Activated CD4-positive, alpha-beta T cell treated with anti-CD3 and anti-CD28 coated beads, Interleukin-10, Interleukin-2, amounts not matched to agents 100 ng/mL and 50 ng/mL, durations not matched to agents 16 hours and 8 hours (primary cell): ENCODE data around the gene STAT3.
"Not testable (repeated sequence)": the region's sequence is repeated elsewhere in the genome, so short reads cannot be mapped to it uniquely, and the experiment has no call there.

ENCODE experiments used
- DNase-seq: peaks from one replicate; pipeline ENCODE4 v3.0.0-alpha.2; 2020

Gene STAT3

DNA sequence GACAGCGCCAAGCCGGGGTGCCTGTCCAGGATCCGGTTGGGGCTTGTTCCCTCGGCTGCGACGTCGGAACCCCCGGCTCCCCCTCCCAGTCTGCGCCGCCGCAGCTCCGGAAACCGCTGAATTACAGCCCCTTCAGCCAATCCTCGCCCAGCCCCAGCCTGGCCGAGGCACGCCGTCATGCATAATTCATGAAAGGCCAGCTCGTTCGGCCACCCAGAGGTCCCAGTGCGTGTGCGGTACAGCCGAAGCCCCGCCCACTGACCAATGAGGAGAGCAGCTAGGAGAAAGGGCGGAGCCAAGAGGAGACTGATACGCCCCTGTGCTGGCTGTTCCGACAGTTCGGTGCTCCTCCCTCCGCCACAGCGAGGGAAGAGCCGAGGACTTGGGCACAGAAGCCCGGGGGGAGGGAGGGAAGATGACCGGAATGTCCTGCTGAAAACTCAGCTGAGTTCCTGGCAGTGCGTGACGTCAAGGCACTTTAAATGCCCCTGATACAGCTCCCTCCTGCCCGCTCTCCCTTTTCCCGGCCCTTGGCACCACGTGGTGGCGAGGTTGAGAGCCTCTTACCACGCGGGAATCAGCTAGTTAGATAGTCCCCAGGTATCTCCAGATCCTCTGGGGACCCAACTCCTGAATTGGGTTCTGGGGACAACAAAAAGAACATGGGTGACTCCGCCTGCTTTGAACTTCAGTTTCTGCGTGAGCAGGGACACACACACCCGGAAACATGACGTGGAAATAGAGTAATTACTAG lies at the start of gene STAT3:
Gene STAT3 (minus strand): TSS at position 62 of the 754 bp plus-strand sequence. CDS start 39,926 bp downstream, outside the sequence.
- DNase-seq: peak; percentile 100

- no peak for DNase-seq
These were observed 48.1 kb upstream of the STAT3 start for GRCh38 chr17:42436391-42436790.

DNA sequence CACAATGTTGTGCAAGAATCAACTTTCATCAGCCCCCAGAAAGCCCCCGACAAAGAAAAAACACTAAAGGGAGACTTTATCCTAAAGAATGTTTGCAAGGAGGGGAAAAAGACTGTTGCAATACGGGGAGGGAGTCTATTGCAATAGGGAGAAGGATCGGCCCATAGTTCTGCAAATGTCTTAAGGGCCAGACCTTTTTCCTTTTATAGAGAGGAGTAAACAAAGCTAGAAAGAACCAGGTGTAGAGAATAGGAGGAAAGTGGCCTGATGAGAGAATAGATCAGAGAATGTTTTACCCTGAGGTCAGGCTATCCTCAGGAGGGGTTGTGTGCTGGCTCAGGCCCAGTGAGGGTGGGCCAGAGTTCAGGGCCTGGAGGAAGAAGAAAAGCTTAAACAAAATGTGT lies 43.5 kb upstream of the STAT3 start:
- DNase-seq: no peak

DNA sequence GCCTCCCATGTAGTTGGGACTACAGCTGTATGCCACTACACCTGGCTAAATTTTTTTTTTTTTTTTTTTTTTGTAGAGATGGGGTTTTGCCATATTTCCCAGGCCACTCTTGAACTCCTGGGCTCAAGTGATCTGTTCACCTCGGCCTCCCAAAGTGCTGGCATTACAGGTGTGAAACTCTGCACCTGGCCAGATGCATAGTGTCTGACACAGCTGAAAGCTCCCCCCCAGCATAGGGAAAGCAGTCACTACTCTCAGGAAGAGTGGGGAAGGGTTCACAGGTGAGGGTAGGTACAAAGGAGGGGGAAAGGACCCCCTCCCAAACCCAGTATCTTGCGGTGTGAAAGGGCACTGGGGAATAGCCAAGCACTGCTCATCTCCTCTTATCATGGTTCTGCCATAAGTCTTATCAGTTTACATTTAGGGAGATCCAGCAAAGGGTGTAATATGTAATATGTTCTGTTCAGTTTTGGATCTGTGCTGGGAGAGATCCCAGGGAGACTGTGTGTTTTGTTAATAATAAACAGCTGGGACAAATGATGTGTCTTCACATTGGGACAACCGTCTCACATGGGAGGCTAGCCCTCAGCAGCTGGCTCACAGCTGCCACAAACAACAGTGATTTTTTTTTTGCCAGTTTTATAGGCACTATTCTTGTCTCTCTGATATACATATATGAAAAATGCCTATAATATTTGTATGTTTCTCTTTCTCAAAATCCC lies 41.6 kb upstream of the STAT3 start:
- no peak for DNase-seq

- DNase-seq: peak; percentile 53
These were observed 40.1 kb upstream of the STAT3 start for GRCh38 chr17:42428141-42428944.

GRCh38 chr17:42424991-42425610 lies 36.9 kb upstream of the STAT3 start:
- DNase-seq: no peak

DNA sequence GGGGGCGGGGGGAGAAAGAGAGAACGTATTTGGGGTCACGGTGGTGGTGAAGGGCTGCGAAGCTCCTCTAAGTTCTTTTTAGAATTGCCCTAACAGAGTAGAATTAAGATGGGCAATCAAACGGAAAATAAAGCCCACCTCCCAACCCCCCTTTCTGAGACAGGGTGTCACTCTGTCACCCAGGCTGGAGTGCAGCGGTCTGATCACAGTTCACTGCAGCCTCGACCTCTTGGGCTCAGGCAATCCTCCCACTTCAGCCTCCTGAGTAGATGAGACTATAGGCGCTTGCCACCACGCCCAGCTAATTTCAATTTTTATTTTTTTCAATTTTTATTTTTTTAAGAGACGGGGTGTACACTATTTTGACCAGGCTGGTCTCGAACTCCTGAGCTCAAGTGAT lies 35.5 kb upstream of the STAT3 start:
- no peak for DNase-seq

DNA sequence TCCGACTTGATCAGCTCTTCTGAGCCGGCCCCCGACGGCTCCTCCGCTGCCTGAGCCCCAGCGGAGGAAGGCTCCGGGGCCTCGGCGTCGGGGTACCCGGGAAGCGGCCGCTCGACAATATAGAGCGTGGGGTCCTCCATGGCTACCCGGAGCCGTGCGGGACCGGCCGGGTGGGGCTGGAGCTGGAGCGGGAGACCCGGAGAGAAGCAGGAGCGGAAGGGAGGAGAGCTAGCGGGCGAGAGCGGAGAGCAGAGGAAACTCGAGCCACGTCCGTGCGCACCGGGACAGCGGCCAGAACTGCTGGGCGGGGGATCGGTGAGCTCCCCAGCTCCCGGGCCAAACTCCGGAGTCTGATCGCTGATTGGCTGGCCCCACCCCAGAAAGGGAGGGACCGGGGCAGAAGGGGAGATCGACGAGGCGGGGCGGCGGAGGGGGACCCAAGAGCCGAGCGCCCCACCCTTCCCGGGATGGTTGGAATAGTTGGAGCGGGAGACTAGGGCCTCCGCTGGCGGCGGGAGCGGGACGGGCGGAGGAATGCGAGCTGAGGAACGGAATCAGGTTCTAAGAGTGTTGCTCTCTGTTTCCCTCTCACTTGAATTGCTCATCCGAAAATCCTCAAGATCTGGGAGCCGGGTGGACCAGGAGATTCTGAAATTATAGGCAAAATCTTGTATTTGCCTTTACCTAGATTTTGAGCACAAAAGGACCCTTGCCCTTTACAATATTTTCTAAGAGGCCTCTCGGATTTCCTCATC lies 34.9 kb upstream of the STAT3 start, which contains the start of gene CAVIN1:
Gene CAVIN1 (minus strand): TSS at position 299 of the 755 bp plus-strand sequence. CDS start 159 bp downstream, at position 140.
- DNase-seq: no peak

GRCh38 chr17:42422412-42422957 lies 34.2 kb upstream of the STAT3 start:
- peak; percentile 27 for DNase-seq

GRCh38 chr17:42421507-42422338 lies 33.5 kb upstream of the STAT3 start:
- no peak for DNase-seq

DNA sequence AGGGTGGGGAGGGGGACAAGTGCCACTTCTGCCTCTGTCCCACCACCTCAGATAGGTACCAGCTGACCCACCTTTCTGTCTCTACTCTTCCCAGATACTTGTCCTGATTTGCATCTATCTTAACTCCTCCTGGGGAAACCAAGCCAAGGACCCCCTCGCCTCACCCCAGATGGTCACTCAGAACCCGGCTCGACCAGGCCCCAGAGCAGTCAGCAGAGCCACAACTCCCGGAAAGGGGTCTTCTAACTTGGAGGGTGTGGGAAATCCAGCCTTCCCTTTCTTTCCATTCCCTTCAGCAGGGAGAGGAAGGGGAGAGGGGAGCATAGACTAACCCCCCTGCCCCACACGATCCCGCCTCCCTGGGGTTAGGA lies 32.9 kb upstream of the STAT3 start:
- no peak for DNase-seq

DNA sequence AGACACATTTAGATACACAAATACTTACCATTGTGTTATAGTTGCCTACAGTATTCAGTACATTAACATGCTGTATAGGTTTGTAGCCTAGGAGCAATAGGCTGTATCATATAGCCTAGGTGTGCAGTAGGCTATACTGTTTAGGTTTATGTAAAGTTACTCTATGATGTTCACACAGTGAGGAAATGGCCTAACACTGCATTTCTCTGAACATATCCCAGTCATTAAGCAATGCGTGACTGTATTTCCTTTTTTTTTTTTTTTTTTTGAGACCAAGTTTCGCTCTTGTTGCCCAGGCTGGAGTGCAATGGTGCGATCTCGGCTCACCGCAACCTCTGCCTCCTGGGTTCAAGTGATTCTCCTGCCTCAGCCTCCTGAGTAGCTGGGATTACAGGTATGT lies 29.7 kb upstream of the STAT3 start:
- DNase-seq: not testable (repeated sequence)

DNA sequence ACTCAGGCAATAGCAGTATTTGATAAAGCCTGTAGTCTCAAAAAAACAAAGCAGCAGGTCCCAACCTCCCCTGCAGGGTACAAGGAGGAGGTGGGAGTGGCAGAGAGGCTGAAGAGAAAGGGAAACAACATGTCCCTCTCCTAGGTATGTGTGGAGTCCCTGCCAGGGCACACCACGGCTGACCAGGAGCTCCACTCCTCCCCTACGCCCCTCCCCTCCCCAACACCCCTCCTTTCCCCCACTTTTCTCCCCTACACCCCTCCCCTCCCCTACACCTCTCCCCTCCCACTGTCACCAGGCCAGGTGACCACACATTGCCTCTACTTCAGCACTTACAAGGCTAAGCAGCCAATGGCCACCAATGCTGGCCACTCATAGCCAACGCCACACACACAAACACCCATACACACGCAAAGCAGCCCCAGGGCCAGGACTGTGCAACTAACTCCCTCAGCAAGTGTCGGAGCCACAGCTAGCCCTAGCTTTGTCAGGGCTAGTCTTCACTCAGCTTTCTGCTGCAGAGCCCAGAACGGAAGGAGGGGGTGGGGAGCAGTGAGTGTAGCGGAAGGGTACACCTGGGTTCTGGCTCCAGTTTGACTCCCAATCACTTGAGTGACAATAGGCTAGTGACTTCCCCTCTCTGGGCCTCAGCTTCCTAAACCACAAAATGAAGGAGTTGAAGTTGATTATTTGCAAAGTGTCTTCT lies 26.6 kb upstream of the STAT3 start:
- peak; percentile 47 for DNase-seq

- DNase-seq: no peak
These were observed 25.3 kb upstream of the STAT3 start for GRCh38 chr17:42413464-42414040.

DNA sequence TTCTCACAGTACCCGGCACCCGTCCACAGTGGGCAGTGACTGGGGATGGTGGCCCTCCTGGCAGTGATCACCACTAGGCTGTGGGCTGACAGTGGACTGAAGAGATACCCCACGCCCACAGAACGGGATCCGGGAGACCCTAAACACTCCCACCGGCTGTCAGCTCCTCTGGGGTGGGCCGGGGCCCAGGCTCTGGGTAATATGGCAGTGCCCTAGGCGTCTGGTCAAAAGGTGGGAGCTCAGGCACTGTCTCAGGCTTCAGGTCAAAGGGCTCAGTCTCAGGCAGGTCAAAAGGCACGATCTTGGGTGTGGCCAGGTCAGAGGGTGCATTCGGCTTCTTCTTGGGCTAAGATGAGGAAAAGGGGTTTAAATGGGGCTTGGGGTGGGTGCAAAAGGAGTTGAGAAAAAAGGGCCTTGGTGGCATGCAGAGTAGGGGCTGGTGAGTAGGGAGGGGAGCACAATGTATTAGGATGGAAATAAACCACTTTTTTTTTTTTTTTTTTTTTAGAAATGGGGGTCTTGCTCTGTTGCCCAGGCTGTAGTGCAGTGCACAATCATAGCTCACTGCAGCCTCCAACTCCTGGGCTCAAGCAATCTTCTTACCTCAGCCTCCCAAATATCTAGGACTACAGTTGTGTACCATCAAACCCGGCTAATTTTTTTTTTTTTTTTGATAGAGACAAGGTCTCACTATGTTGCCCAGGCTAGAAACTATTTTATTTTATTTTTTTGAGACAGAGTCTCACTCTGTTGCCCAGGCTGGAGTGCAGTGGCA lies 23.9 kb upstream of the STAT3 start:
- DNase-seq: no peak

- no peak for DNase-seq
These were observed 23.1 kb upstream of the STAT3 start for GRCh38 chr17:42411361-42411760.

DNA sequence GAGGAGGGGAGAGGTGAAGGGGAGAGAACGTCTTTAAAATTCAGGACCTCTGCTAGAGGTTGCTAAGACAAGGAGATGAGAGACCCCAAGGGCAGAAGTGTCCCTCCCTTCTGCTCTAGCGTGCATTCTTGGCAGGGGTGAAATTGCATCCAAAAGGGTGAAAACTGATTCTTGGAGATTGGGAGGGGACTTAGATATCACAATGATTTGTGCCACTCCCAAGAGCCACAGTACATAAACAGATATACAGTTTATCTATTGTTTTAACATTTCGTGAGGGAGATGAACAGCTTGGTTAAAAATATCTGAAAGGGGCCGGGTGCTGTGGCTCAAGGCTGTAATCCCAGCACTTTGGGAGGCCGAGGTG lies 22.1 kb upstream of the STAT3 start:
- no peak for DNase-seq

DNA sequence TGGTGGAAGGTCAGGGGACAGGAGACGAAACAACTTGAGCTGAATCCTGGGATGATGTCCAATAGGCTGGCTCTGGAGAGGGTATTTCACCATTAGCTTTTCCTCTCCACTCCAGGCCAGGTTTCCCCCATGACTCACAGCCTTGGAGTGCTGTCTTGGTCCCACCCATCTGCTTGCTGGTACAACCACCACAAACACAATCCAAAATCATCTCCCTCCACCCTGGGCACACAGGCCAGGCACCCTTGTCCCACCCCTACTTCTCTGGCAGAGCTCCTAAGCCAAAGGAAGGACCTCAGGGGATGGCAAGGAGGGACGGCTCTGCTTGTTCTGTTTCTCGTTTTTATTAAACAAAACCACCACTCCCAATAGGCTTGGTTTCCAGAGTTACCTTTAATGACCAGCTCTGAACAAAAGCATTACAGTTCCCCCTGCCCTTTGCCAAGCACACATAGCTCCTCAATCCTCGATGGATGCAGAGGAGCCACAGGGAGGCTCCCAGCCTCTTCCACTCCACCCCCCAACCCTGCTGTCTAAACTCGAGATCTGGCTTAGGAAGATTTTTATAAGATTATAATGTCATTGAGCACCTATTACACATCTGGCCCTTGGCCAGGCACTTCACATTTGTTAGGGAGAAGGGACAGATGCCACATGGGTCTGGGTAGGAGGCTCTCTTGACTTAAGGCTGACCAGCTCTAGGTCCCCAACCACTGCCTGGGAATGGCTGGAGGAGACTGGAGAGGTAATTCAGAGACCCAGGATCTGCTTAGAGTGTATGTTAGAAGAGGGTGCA lies 21.5 kb upstream of the STAT3 start:
- DNase-seq: no peak
